K562 (cell line): ENCODE data around the gene GNAI3. TPM values are rescaled to one million over a fixed set of nuclear protein-coding genes. Genes with fewer than 3 reads are reported as not detected.

Source experiments
- ATAC-seq: fragments of 200-7000 bp; cut with Tn5 transposase; 3 replicates; pipeline ENCODE4 v1.9.1; 2020; ENCODE audit warnings: moderate library complexity
- BruUV-seq: library from RNA; stranded (reverse); fragments of 400-500 nt; replicated peaks from 2 replicates; lab custom pipeline; 2021; lab: Mats Ljungman, UMichigan
- CTCF ChIA-PET: fragments of 300-600 bp; formaldehyde crosslinking; extraction: SDS; loops from one replicate; lab custom pipeline; 2021; ENCODE audit warnings: low intra/inter-chr PET ratio; lab: Yijun Ruan, JAX
- POLR2A ChIA-PET: fragments of 300-600, 350-650 bp; sonication (Branson Sonifier 250); formaldehyde crosslinking; extraction: SDS; loops from one replicate; lab custom pipeline; 2021; ENCODE audit warnings: antibody characterized with exemption, inconsistent platforms; lab: Yijun Ruan, JAX
- DNase-seq, 4 experiments: peaks; one replicate each; pipeline versions ENCODE4 v3.0.0 to v3.0.0-alpha.2; 2011 to 2018; ENCODE audit warnings: low spot score in 3 of 4, mixed read lengths in 3 of 4; ENCODE audit errors: extremely low read depth in 1 of 4
- FAIRE-seq: peaks from 2 replicates; lab custom pipeline; 2011; peaks lifted over from hg19 to GRCh38; lab: Jason Lieb, UNC
- H2AFZ ChIP-seq: 2 replicates; pipeline ENCODE4 v1.6.0; 2011; ENCODE audit warnings: low read depth, low read length, control low read depth, inconsistent platforms
- H3K27ac ChIP-seq: fragments of 200-600 bp; 3 replicates; pipeline ENCODE4 v1.8.0; 2011; ENCODE audit warnings: low read depth, mild to moderate bottlenecking, control low read depth, inconsistent platforms, low read length, moderate library complexity, mixed read lengths; ENCODE audit errors: extremely low read depth
- H3K27me3 ChIP-seq, 2 experiments: fragments of 300-600 bp in 1 of 2; 2 replicates in 1 of 2; 3 replicates in 1 of 2; pipeline versions ENCODE4 v1.6.0 to v1.8.0; 2011; ENCODE audit warnings: inconsistent platforms in 2 of 2, low read length in 2 of 2, mild to moderate bottlenecking in 1 of 2, mixed read lengths in 1 of 2, moderate library complexity in 1 of 2; ENCODE audit not compliant: control insufficient read depth in 2 of 2, insufficient read depth in 2 of 2
- H3K36me3 ChIP-seq: fragments of 300-600 bp; 3 replicates; pipeline ENCODE4 v1.8.0; 2011; ENCODE audit warnings: mild to moderate bottlenecking, low read length, inconsistent platforms; ENCODE audit not compliant: control insufficient read depth, insufficient read depth
- H3K4me1 ChIP-seq, 2 experiments: fragments of 200-600 bp in 1 of 2; replicated peaks in 1 of 2; 2 replicates in 1 of 2; 3 replicates in 1 of 2; pipeline versions ENCODE4 v1.5.1 to v1.8.0; 2011; ENCODE audit warnings: inconsistent platforms in 2 of 2, low read length in 2 of 2, mild to moderate bottlenecking in 1 of 2, mixed read lengths in 1 of 2, moderate library complexity in 1 of 2; ENCODE audit not compliant: control insufficient read depth in 2 of 2, insufficient read depth in 2 of 2
- H3K4me2 ChIP-seq: 2 replicates; pipeline ENCODE4 v1.6.1; 2011; ENCODE audit warnings: low read length, control low read depth, inconsistent platforms, mixed read lengths; ENCODE audit not compliant: insufficient read depth
- H3K4me3 ChIP-seq: fragments of 200-600 bp; sonication (generic), shearing (Covaris generic); 2 replicates; pipeline ENCODE4 v1.5.1; 2016; ENCODE audit warnings: control low read depth, inconsistent platforms
- H3K79me2 ChIP-seq: fragments of 200-600 bp; 3 replicates; pipeline ENCODE4 v1.8.0; 2011; ENCODE audit warnings: low read length, inconsistent platforms; ENCODE audit not compliant: control insufficient read depth, insufficient read depth
- H3K9ac ChIP-seq, 2 experiments: 2 replicates each; pipeline versions ENCODE4 v1.6.0 to v1.6.1; 2011; ENCODE audit warnings: low read depth in 2 of 2, low read length in 2 of 2, control low read depth in 1 of 2, inconsistent platforms in 1 of 2, mild to moderate bottlenecking in 1 of 2, mixed read lengths in 1 of 2; ENCODE audit not compliant: insufficient read depth in 1 of 2
- H3K9me1 ChIP-seq: one replicate; pipeline ENCODE4 v1.6.0; 2011; ENCODE audit warnings: inconsistent platforms, mild to moderate bottlenecking, low read length, moderate library complexity; ENCODE audit not compliant: control insufficient read depth, insufficient read depth
- H3K9me3 ChIP-seq: replicated peaks from 2 replicates; pipeline ENCODE4 v1.5.1; 2011; ENCODE audit warnings: low read depth, low read length, inconsistent platforms; ENCODE audit not compliant: control insufficient read depth, insufficient read depth
- H4K20me1 ChIP-seq: replicated peaks from 2 replicates; pipeline ENCODE4 v1.6.1; 2011; ENCODE audit warnings: low read length, inconsistent platforms, mixed read lengths; ENCODE audit not compliant: control insufficient read depth, insufficient read depth
- SRF ChIP-seq, 2 experiments: fragments of 250-450, 450-650 bp in 1 of 2; sonication (Bioruptor Pico) in 1 of 2; sonication (generic) in 1 of 2; formaldehyde crosslinking; IDR thresholded peaks; 2 replicates each; pipeline versions ENCODE4 v1.5.0 to v1.5.1; 2020 to 2022; ENCODE audit warnings: mild to moderate bottlenecking in 1 of 2, missing genetic modification reagents in 1 of 2
- ZNF224 ChIP-seq: sonication (generic); formaldehyde crosslinking; IDR thresholded peaks from 2 replicates; pipeline ENCODE4 v1.8.0; 2022; ENCODE audit warnings: mild to moderate bottlenecking, missing genetic modification reagents
- ZNF431 ChIP-seq: sonication (generic); formaldehyde crosslinking; IDR thresholded peaks from 2 replicates; pipeline ENCODE4 v1.8.0; 2022; ENCODE audit warnings: mild to moderate bottlenecking, missing genetic modification reagents
- ZNF717 ChIP-seq: fragments of 250-450 bp; sonication (Bioruptor Pico); IDR thresholded peaks from 2 replicates; pipeline ENCODE4 v1.5.0; 2021
- WGBS: fragments of 100-300 bp; shearing (Covaris generic); methylation state at CpG from one replicate; pipeline ENCODE4 v1.1.6; 2016; ENCODE audit warnings: low coverage, mixed read lengths; ENCODE audit not compliant: insufficient coverage; ENCODE audit errors: missing lambda C conversion rate; 5-methylcytosine and 5-hydroxymethylcytosine counted together
- in situ Hi-C: fragments of 300-500 bp; cut with MboI; formaldehyde crosslinking; loops from 4 replicates; pipeline ENCODE4 v1.15.0; 2018; ENCODE audit warnings: inconsistent platforms, mixed read lengths
- intact Hi-C: fragments of 100-400 bp; cut with micrococcal nuclease; formaldehyde crosslinking; loops from 2 replicates; pipeline ENCODE4 v1.14.2; 2022
- polyA plus RNA-seq, 8 experiments: library from polyadenylated mRNA; depleted of rRNA in 4 of 8; stranded (reverse) in 5 of 8; unstranded in 3 of 8; fragments of >200 nt; fragmentation: Nextera tagmentation in 2 of 8; fragmentation: Illumina TruSeq in 1 of 8; extraction: Ambion mirVana in 2 of 8; extraction: Trizol in 1 of 8; gene quantifications; 2 replicates each; pipeline versions ENCODE4 v1.2.1 to v1.2.3, GENCODE V29; 2011 to 2014; ENCODE audit warnings: inconsistent platforms in 1 of 8, missing spikeins in 1 of 8
- total RNA-seq, 7 experiments: library from RNA; depleted of rRNA in 6 of 7; stranded (reverse); fragments of >200 nt in 6 of 7; fragmentation: Illumina TruSeq in 2 of 7; extraction: Trizol in 2 of 7; gene quantifications; 2 replicates each; pipeline versions ENCODE4 v1.2.1 to v1.2.3, GENCODE V29; 2011 to 2021; ENCODE audit warnings: low replicate concordance in 1 of 7

Gene GNAI3
- total and polyA plus RNA-seq, 9 of the 15 experiments (the other 6 are each of a cell fraction or from before 2014, with no cell fraction given), result 6.3 to 13.2 (median 8.9) TPM

DNA sequence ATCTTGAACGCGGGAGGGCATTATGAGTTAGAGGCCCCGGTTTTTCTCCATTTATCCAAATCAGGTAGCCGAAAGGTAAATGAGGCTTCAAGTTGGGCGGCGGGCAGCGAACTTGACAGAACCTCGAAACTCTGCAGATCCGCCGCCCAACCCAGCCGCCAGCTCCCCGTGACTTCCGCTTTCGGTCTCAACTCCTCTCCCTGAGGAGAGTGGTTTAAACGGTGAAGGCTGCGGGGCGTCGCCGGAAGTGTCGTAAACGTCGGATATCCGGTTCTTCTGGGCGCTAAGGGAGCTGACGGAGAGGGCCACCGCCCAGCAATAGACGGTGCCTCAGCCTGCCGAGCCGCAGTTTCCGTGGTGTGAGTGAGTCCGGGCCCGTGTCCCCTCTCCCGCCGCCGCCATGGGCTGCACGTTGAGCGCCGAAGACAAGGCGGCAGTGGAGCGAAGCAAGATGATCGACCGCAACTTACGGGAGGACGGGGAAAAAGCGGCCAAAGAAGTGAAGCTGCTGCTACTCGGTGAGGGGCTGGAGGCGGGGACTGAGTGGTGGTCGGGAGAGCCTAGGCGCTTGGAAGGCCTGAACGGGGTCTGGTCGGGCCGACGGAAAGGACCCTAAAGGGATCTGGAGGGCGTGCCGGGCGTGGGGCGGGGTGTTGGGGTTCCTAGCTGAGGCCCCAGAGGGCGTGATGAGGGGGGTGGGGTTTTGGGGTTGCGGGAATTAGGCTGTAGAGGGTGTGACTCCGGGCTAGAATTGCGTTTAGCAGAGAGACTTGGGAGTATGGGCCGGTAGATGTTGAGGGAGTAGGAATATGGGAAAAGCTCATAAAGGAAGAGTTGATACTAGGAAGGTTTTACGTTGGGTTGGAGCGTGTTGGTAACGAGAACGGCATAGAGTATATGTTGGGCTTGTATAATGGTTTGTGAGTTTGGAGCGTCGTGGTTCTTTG, at the start of gene GNAI3 (continued):
- peak in 1 of 2 experiments; percentile 45; a peak in 1 of 4 replicates for TF ChIP-seq SRF (CRISPR knock-in tag; IDR thresholded peaks at IDR 0.05)
- no peak for TF ChIP-seq ZNF717 (CRISPR knock-in tag)
- 0 out of 2 replicates have a peak, but pooled peaks have one; percentile 54 for TF ChIP-seq ZNF431 (CRISPR knock-in tag)

DNA sequence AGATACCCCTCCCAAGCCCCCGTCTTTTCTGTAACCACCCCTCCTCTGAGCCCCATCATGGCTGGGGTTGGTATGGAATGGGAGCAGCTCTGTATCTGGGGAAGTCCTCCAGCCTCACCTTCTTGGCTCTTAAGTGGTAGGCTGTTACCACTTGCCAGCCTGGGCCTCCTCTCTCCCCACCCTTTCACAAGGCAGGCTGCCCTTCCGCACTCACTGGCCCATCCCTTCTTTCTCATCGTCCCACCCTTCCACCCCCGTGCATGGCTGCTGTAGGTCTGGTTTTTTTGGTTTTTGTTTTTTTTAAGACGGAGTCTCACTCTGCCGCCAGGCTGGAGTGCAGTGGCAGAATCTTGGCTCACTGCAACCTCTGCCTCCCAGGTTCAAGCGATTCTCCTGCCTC, 49.3 kb upstream of the GNAI3 start:
- no peak overlapping the region for H3K4me3 ChIP-seq
- H3K9ac ChIP-seq, result no peak overlapping the region
- POLR2A ChIA-PET, result interaction anchor here (1.6 kb wide), 1 partner anchor 9 kb away, joined by 7 read pairs; no protein-coding TSS in a partner anchor
- no peaks in the 10 kb centered on the region for H3K27me3 ChIP-seq
- 81% methylated on average over 7 of the region's 7 CpGs for WGBS
- H3K4me2 ChIP-seq, result no peak overlapping the region
- in situ Hi-C loops, result loop anchor here (5.0 kb wide), 1 partner anchor 33 kb away; no protein-coding TSS in a partner anchor
- peaks cover 23 to 32% of the 10 kb centered on the region in 2 experiments for H3K4me1 ChIP-seq
- peaks cover 3% of the 10 kb centered on the region; the same call in 1 of the 3 replicates for H3K79me2 ChIP-seq
- no peaks in the 10 kb centered on the region; the same call in 1 of the 2 replicates for H4K20me1 ChIP-seq
- H3K36me3 ChIP-seq, result peaks cover 26% of the 10 kb centered on the region; the same call in 2 of the 3 replicates
- no peak overlapping the region for H3K27ac ChIP-seq
- no peaks in the 10 kb centered on the region for H3K9me3 ChIP-seq
- FAIRE-seq (no peak), ATAC-seq (no peak), DNase-seq (no peak)
- intact Hi-C loops, result no loop called here
- no TSS peak for BruUV-seq
- no peak for TF ChIP-seq ZNF224 (CRISPR knock-in tag)
- no peaks in the 10 kb centered on the region for H3K9me1 ChIP-seq
- H2AFZ ChIP-seq, result no peak overlapping the region
- CTCF ChIA-PET, result interaction anchor here (0.7 to 6.4 kb wide), 2 partner anchors 32 to 274 kb away, joined by 4 to 84 read pairs; no protein-coding TSS in a partner anchor
